Activated naive CD4-positive, alpha-beta T cell treated with Interleukin-2 at 50 U/mL for 16 hours (primary cell): Measurements from ENCODE around the gene SKIC8.

Experiments used
- DNase-seq: peaks from one replicate; pipeline ENCODE4 v3.0.0-alpha.2; 2020

The SKIC8 gene

GRCh38 chr15:78299101-78299930, at the start of gene SKIC8:
Gene SKIC8 (minus strand): TSS chr15:78299609. CDS start chr15:78295686, 3,923 bp downstream.
- DNase-seq = peak; percentile 91

GRCh38 chr15:78347586-78348543, 48.5 kb upstream of the SKIC8 start:
- no peak for DNase-seq

GRCh38 chr15:78345396-78346125, 46.2 kb upstream of the SKIC8 start:
- DNase-seq = no peak

- no peak for DNase-seq
Measured at GRCh38 chr15:78343276-78344060, 44.1 kb upstream of the SKIC8 start.

- DNase-seq = no peak
Measured at GRCh38 chr15:78342021-78342420, 42.6 kb upstream of the SKIC8 start.

- DNase-seq = no peak
Measured at GRCh38 chr15:78341057-78341987, 41.9 kb upstream of the SKIC8 start.

GRCh38 chr15:78340231-78341056, 41.0 kb upstream of the SKIC8 start, which contains the start of gene CRABP1:
Gene CRABP1 (plus strand): TSS chr15:78340353. CDS start chr15:78340429, 76 bp downstream.
- DNase-seq = no peak

- no peak for DNase-seq
Measured at GRCh38 chr15:78339559-78339958, 40.1 kb upstream of the SKIC8 start.

GRCh38 chr15:78338781-78339180, 39.4 kb upstream of the SKIC8 start:
- DNase-seq = no peak

- no peak for DNase-seq
Measured at GRCh38 chr15:78335985-78336384, 36.6 kb upstream of the SKIC8 start.

- DNase-seq = no peak
Measured at GRCh38 chr15:78334845-78335244, 35.4 kb upstream of the SKIC8 start.

- DNase-seq = no peak
Measured at GRCh38 chr15:78329625-78330024, 30.2 kb upstream of the SKIC8 start.

- no peak for DNase-seq
Measured at GRCh38 chr15:78327466-78327865, 28.1 kb upstream of the SKIC8 start.

GRCh38 chr15:78325092-78325843, 25.9 kb upstream of the SKIC8 start:
- DNase-seq = no peak

GRCh38 chr15:78324144-78324543, 24.7 kb upstream of the SKIC8 start:
- DNase-seq = no peak

GRCh38 chr15:78323693-78324092, 24.3 kb upstream of the SKIC8 start:
- no peak for DNase-seq

GRCh38 chr15:78322724-78323521, 23.5 kb upstream of the SKIC8 start:
- DNase-seq = no peak

GRCh38 chr15:78322243-78322642, 22.8 kb upstream of the SKIC8 start:
- no peak for DNase-seq
